GF-D8 (cell line): ENCODE data around the gene MZT2A.
"Not testable (repeated sequence)": the region's sequence is repeated elsewhere in the genome, so short reads cannot be mapped to it uniquely, and the experiment has no call there.

Experiments used
- DNase-seq: peaks from one replicate; lab custom pipeline; 2025; lab: John Stamatoyannopoulos, UW

The MZT2A gene

GRCh38 chr2:131451265-131451949 is 40.8 kb downstream of the MZT2A start:
- DNase-seq, result not testable (repeated sequence)

DNA sequence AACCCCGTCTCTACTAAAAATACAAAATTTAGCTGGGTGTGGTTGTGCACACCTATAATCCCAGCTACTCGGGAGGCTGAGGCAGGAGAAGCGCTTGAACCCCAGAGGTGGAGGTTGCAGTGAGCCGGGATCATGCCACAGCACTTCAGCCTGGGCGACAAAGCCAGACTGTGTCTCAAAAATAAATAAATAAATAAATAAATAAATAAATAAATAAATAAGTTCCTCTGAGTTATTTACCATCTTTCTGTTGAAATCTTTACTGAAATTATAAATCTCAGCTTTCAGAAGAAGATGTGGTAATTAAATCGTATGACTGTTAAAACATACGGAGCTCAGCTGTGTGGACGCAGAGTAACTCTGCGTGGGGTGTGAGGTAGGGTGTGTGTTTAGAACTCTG is 44.2 kb downstream of the MZT2A start:
- DNase-seq, result not testable (repeated sequence)

DNA sequence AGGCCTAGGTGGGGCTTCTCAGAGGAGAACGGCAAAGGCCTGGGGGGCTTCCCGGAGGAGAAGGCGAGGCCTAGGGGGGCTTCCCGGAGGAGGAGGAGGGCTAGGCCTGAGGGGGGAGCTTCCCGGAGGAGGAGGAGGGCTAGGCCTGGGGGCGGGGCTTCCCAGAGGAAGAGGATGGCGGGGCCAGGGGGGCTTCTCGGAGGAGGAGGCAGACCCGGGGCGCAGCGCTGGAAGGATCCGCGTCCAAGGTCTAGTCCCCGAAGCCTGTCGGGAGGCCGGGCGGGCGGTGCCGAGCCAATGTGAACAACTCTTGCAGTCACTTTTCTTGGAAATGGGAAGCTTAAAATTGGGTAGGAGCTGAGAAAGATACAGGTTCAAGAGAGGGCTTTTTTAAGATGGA is 46.3 kb downstream of the MZT2A start:
- DNase-seq, result no peak

DNA sequence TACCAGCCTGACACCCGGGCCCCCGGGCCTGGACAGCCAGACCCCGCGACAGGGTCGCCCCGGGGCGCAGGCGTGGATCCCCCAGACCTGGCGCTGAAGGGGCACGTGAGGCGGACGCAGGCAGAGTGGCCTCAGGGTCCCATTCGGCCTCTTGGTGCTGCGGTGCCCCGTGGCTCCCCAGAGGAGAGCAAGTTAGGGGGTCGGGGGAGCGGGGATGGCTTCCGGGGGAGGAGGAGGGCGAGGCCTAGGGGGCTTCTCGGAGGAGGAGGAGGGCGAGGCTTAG is 46.7 kb downstream of the MZT2A start:
- not testable (repeated sequence) for DNase-seq

DNA sequence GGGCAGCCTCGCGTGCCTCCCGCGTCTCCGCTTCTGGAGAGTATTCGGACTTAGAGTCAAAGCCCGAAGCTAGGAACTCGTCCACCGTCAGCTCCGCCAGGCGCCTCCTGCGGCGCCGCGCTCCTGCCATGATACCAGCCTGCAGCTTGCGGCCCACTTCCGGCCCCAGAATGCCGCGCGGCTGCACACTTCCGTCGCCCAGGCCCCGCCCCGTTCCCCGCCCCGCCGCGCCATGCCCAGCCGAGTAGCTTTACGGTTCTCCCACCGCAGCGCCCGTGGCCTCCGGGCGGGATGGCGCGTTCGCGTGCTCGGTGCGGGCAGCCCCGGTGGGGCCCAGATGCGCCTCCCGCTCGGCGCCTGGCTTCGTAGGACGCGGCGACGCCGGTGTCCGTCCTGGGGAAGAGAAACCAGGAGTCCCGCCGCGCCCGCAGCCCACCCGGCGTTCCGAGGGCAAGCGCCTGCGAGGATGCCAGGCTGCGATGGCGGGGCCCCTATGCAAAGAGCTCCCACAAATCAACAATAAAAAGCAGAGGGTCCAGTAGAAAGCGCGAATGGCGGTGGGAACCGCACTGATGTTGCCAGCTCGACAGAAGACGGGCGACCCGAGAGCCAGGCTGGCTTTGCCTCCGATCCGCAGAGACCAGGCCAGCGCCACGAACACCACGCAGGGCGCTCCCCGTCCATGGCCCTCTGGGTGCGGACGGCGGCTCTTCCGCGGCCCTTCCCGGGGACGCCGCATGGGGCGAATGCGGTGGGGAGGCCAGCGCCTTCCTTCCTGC is 47.3 kb downstream of the MZT2A start:
- not testable (repeated sequence) for DNase-seq

- DNase-seq, result not testable (repeated sequence)
Observed at GRCh38 chr2:131440742-131441468, 51.3 kb downstream of the MZT2A start.
